Right atrium auricular region (tissue), 2 donors: Measurements from ENCODE around the gene ZNF576. TPM values are rescaled to one million over a fixed set of nuclear protein-coding genes. Genes with fewer than 3 reads are reported as not detected.

Source experiments
- DNase-seq: peaks from one replicate; pipeline ENCODE4 v3.0.0-alpha.2; 2019; ENCODE audit warnings: low spot score
- H3K27ac ChIP-seq, 2 donors: fragments of 200-600 bp; sonication (generic); 1 replicate in 1 of 2; 2 replicates in 1 of 2; pipeline ENCODE4 v1.5.1; 2016 to 2019
- H3K27me3 ChIP-seq, 2 donors: fragments of 200-600 bp; sonication (generic); one replicate each; pipeline versions ENCODE4 v1.5.1 to v1.6.0; 2017 to 2019
- H3K36me3 ChIP-seq: fragments of 200-600 bp; sonication (generic); one replicate; pipeline ENCODE4 v1.5.1; 2016
- H3K4me1 ChIP-seq, 2 donors: fragments of 200-600 bp; sonication (generic); one replicate each; pipeline versions ENCODE4 v1.5.1 to v1.6.0; 2017 to 2019
- H3K4me3 ChIP-seq, 2 donors: fragments of 200-600 bp; sonication (generic); 1 replicate in 1 of 2; 2 replicates in 1 of 2; pipeline ENCODE4 v1.5.1; 2017 to 2019; ENCODE audit warnings: mild to moderate bottlenecking in 1 of 2, moderate library complexity in 1 of 2
- H3K9me3 ChIP-seq, 2 donors: fragments of 200-600 bp; sonication (generic); one replicate each; pipeline ENCODE4 v1.5.1; 2019
- total RNA-seq, 2 donors: library from RNA; depleted of rRNA; stranded (reverse); fragments of >200 nt; gene quantifications; one replicate each; pipeline ENCODE4 v1.1.0, GENCODE V29; 2016
- TF ChIP-seq, protein P1 (sequence below), 2 donors: fragments of 200-600 bp; sonication (generic); IDR thresholded peaks; one replicate each; pipeline ENCODE4 v1.5.1; 2019; ENCODE audit warnings: antibody characterized with exemption in 2 of 2

ZNF576 gene
- total RNA-seq, 2 donors from 2014 or later, result 8.9 to 16.4 TPM

DNA sequence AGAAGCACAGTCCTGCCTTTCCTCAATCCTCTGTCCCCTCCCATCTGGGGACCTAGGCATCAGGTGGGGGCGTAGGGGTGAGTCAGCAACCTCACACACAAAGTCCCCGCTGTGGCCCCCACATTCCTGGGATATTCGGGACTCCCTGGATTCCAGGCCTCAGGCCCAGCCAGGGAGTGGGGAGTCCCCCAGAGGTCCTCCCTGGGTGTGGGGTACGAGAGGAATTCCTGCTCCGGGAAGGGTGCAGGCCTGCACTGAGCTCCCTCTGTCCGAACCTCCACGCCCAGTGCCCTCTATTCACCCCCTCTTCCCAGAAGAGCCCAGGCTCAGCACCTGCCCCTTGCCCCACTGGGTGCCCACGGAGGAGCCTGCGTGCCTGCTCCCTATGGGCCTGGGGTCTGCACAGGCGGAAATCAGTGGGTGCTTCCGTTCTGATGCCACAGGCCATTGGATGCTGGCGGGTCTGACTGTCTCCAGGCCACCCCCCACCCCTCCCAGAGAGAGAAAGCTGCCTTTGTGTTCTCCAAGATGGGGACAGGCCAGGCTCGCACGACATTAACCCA lies 39.8 kb downstream of the ZNF576 start:
- TF ChIP-seq, protein P1, sequence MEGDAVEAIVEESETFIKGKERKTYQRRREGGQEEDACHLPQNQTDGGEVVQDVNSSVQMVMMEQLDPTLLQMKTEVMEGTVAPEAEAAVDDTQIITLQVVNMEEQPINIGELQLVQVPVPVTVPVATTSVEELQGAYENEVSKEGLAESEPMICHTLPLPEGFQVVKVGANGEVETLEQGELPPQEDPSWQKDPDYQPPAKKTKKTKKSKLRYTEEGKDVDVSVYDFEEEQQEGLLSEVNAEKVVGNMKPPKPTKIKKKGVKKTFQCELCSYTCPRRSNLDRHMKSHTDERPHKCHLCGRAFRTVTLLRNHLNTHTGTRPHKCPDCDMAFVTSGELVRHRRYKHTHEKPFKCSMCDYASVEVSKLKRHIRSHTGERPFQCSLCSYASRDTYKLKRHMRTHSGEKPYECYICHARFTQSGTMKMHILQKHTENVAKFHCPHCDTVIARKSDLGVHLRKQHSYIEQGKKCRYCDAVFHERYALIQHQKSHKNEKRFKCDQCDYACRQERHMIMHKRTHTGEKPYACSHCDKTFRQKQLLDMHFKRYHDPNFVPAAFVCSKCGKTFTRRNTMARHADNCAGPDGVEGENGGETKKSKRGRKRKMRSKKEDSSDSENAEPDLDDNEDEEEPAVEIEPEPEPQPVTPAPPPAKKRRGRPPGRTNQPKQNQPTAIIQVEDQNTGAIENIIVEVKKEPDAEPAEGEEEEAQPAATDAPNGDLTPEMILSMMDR (IDR thresholded peaks at IDR 0.05), result no peak
- DNase-seq, result no peak
- no peaks in the 10 kb centered on the region for H3K9me3 ChIP-seq
- no peak overlapping the region for H3K27ac ChIP-seq
- H3K27me3 ChIP-seq, result no peaks in the 10 kb centered on the region
- no peaks in the 10 kb centered on the region for H3K36me3 ChIP-seq
- peaks cover 0 to 12% of the 10 kb centered on the region in 2 donors for H3K4me1 ChIP-seq
- no peak overlapping the region for H3K4me3 ChIP-seq

DNA sequence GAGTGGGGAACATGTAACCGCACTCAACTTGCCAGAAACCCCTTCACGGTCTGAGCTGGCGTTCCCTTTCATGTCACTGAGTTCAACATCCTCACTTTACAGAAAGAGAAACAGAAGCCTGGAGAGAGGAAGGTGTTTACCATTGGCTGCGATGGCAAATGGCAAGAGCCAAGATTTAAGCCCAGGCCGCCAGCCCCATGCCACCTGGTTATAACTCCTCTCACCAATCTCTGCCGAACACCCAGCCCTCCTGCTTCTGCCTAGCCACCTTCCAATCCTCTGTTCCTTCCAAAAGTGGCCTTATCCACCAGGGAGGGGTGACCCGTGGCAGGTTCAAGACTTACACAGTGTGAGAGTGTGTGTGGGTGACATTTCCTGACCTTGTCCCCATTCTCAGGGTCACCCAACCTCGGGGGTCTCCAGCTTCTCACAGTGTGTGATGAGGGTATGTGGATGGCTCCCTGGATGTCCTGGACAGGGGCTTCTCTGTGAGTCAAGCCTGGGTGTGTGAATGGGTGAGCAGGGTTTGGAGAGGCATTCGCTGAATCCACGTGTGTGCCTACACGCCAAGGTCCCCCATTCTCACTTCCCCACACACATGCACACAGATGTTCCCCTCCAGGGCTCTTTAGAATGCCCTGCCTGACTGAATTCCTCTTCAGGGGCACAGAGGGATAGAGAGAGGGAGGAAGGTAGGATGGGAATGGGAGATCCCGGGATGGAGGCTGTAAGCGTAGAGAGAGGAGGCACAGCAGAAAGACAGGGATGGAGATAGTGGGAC lies 42.0 kb downstream of the ZNF576 start:
- H3K4me1 ChIP-seq, result peaks cover 0 to 12% of the 10 kb centered on the region in 2 donors
- no peaks in the 10 kb centered on the region for H3K27me3 ChIP-seq
- TF ChIP-seq, protein P1 (IDR thresholded peaks at IDR 0.05), result no peak
- no peaks in the 10 kb centered on the region for H3K36me3 ChIP-seq
- no peaks in the 10 kb centered on the region for H3K9me3 ChIP-seq
- DNase-seq, result no peak
- no peak overlapping the region for H3K4me3 ChIP-seq
- no peak overlapping the region for H3K27ac ChIP-seq

DNA sequence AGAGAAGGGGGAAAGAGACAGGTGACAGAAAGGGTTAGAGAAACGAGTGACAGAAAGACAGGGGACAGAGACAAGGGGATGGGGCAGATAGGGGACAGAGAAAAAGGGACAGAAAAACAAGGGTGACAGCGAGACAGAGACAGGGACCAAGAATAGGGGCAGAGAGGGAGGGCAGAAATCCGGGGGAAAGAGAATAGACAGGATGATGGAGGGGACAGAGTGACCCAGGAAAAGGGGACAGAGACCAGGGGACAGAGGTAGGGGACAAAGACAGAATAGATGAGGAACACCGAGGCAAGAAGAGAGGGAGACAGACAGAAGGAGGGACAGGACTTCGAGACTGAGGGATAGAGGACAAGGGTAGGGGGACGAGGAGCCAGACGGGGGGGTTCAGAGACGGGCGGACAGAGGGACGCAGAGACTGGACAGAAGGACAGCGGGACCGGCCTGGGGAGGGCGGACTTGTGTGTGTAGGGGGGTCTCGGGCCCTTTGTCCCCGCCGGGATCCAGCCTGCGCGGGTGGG lies 42.7 kb downstream of the ZNF576 start:
- H3K27me3 ChIP-seq, result no peaks in the 10 kb centered on the region
- no peaks in the 10 kb centered on the region for H3K9me3 ChIP-seq
- H3K36me3 ChIP-seq, result no peaks in the 10 kb centered on the region
- DNase-seq, result no peak
- peaks cover 0 to 12% of the 10 kb centered on the region in 2 donors for H3K4me1 ChIP-seq
- no peak overlapping the region for H3K27ac ChIP-seq
- H3K4me3 ChIP-seq, result peak overlapping the region; percentile 42 to 61
- TF ChIP-seq, protein P1 (IDR thresholded peaks at IDR 0.05), result no peak

DNA sequence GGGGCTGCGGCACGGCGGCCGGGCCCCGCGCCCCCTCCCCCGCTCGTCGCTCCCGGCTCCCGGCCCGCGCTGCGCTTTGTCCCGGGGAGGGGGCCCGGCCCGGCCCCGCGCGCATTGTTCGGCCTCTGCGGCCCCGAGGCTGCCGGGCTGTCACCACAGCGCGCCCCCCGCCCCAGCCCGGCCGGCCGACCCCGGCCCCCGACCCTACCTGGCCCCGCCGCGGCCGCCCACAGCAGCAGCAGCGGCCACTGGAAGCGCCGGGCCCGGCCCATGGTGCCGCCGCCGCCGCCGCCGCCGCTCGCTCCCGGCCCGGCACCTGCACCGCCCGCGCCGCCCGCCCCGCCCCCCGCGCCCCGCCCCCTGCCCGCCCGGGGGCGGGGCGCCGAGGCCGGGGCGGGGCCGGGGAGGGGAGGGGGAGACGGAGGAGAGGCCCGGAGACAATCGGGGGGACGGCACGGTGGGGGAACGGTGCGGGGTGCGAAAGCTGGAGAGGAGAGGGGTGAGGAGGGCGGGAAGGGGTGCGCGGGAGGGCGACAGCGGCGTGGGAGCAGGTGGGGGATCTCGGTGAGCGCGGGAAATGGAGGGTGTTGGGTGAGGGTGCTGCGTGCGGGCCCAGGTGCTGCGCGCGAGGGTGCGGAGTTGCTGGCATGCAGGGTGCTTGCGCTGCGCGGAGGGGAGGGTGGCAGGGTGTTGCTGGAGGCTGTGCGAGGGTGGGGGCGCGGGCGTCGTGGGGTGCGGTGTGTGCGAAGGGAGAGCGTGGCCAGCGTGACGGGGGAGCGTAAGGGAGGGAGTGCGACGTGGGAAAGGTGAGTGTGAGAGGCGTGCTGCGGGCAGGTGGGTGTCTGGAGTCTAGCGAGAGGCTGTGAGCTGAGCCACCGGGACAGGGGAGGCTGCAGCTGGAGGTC lies 43.4 kb downstream of the ZNF576 start, which contains the start of gene CADM4:
Gene CADM4 (minus strand): TSS at position 332 of the 905 bp plus-strand sequence. CDS start 60 bp downstream, at position 272.
- TF ChIP-seq, protein P1 (IDR thresholded peaks at IDR 0.05), result no peak
- Histone ChIP-seq H3K36me3 (no peaks in the 10 kb centered on the region), H3K4me3 (peak within 1 kb of the TSS; percentile 56 to 61), H3K9me3 (no peaks in the 10 kb centered on the region), H3K4me1 (peaks cover 0 to 12% of the 10 kb centered on the region in 2 donors), H3K27me3 (no peaks in the 10 kb centered on the region), H3K27ac (no peak within 1 kb of the TSS)
- DNase-seq, result no peak

DNA sequence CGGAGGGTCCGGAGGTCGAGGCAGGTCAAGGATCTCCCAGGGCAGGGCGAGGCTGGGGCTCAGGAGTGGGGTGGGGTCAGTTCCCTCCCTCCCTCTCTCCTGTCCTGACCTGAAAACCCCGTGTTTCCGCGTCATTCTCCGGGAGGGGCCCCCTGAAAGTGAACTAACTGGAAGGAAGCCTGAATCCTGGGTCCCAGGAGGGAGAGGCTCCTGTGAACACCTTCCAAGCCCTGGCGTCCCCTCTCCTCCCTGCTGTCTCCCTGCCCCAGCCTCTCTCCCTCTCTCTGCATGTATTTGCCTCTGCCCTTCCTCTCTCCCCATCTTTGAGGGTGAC lies 44.0 kb downstream of the ZNF576 start:
- peak overlapping the region; percentile 56 to 61 for H3K4me3 ChIP-seq
- H3K9me3 ChIP-seq, result no peaks in the 10 kb centered on the region
- H3K27ac ChIP-seq, result no peak overlapping the region
- H3K27me3 ChIP-seq, result no peaks in the 10 kb centered on the region
- H3K36me3 ChIP-seq, result no peaks in the 10 kb centered on the region
- DNase-seq, result no peak
- TF ChIP-seq, protein P1 (IDR thresholded peaks at IDR 0.05), result no peak
- H3K4me1 ChIP-seq, result peaks cover 0 to 12% of the 10 kb centered on the region in 2 donors
